Measurements from ENCODE around the gene CARD9.
"Not testable (repeated sequence)": the region's sequence is repeated elsewhere in the genome, so short reads cannot be mapped to it uniquely, and the experiment has no call there.

Gene CARD9

GRCh38 chr9:136407911-136408310 is 34.4 kb upstream of the CARD9 start:
- H3K79me2 ChIP-seq (ENCODE audit: insufficient read depth, low read depth) = peaks cover 49% of the 10 kb centered on the region
- H3K9ac ChIP-seq = no peak overlapping the region
- H3K4me2 ChIP-seq = no peak overlapping the region
- H3K27me3 ChIP-seq (ENCODE audit: insufficient read depth, low read depth) = no peaks in the 10 kb centered on the region
- H3K36me3 ChIP-seq (ENCODE audit: insufficient read depth) = no peaks in the 10 kb centered on the region
- peaks cover 67% of the 10 kb centered on the region for H3K4me1 ChIP-seq (ENCODE audit: low read depth, poor library complexity, severe bottlenecking)
- H2AFZ ChIP-seq (ENCODE audit: low read depth) = no peak overlapping the region
- TF ChIP-seq, protein P1, sequence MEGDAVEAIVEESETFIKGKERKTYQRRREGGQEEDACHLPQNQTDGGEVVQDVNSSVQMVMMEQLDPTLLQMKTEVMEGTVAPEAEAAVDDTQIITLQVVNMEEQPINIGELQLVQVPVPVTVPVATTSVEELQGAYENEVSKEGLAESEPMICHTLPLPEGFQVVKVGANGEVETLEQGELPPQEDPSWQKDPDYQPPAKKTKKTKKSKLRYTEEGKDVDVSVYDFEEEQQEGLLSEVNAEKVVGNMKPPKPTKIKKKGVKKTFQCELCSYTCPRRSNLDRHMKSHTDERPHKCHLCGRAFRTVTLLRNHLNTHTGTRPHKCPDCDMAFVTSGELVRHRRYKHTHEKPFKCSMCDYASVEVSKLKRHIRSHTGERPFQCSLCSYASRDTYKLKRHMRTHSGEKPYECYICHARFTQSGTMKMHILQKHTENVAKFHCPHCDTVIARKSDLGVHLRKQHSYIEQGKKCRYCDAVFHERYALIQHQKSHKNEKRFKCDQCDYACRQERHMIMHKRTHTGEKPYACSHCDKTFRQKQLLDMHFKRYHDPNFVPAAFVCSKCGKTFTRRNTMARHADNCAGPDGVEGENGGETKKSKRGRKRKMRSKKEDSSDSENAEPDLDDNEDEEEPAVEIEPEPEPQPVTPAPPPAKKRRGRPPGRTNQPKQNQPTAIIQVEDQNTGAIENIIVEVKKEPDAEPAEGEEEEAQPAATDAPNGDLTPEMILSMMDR (conservative IDR thresholded peaks at IDR 0.05; ENCODE audit: low read depth, low read length) = no peak
- H4K20me1 ChIP-seq (ENCODE audit: insufficient read depth) = peaks cover 4% of the 10 kb centered on the region; the same call in 1 of the 2 replicates
- no peak overlapping the region for H3K27ac ChIP-seq
- no peak overlapping the region for H3K4me3 ChIP-seq (IDR thresholded peaks at IDR 0.05; ENCODE audit: insufficient read depth, low read depth, low read length)

DNA sequence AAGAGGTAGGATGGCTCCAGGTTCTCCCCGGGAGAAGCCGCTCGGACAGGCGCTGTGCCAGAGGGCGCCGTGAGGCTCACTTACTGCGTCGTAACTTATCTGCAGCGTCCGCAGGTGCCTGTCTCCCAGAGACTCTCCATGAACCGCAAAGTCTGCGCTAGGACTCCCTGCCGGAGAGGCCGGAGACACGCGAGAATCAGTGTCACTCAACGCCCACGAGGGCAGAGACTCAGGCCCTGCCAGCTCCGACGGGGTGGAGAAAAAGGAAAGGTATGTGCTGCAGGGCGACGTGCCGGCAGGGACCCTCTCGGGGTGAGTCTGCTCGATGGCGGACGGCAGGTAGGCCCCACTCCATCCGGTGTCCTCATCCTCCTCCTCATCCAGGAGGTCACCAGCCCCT is 33.6 kb upstream of the CARD9 start:
- H3K9ac ChIP-seq; H3K4me3 ChIP-seq (IDR thresholded peaks at IDR 0.05; ENCODE audit: insufficient read depth, low read depth, low read length); H3K36me3 ChIP-seq (ENCODE audit: insufficient read depth); H2AFZ ChIP-seq (ENCODE audit: low read depth); H3K27me3 ChIP-seq (ENCODE audit: insufficient read depth, low read depth); H4K20me1 ChIP-seq (ENCODE audit: insufficient read depth): not testable (repeated sequence)
- Histone ChIP-seq H3K27ac (peak overlapping the region; percentile 49; the same call in 1 of the 2 replicates), H3K4me2 (peak overlapping the region; percentile 52; the same call in 1 of the 2 replicates), H3K4me1 (ENCODE audit: low read depth, poor library complexity, severe bottlenecking) (peaks cover 67% of the 10 kb centered on the region), H3K79me2 (ENCODE audit: insufficient read depth, low read depth) (peaks cover 41% of the 10 kb centered on the region)

DNA sequence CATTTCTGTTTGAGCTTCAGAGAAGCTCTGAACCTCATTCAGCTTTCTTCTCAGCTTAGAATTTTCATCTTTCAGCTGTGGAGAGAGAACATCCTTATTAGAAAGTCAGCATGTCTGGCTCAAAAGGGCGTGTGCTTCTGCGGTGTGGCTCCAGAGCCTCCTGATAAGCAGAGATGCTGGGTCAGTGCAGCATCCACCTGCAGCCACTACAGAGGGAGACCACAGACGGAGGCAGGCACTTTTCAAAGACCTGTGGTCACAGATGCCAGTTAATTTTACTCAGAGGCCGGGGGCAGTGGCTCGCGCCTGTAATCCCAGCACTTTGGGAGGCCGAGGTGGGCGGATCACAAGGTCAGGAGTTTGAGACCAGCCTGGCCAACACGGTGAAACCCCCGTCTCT is 32.4 kb upstream of the CARD9 start:
- H3K36me3 ChIP-seq (ENCODE audit: insufficient read depth); H4K20me1 ChIP-seq (ENCODE audit: insufficient read depth); H3K27me3 ChIP-seq (ENCODE audit: insufficient read depth, low read depth); H2AFZ ChIP-seq (ENCODE audit: low read depth); H3K9ac ChIP-seq; H3K4me3 ChIP-seq (IDR thresholded peaks at IDR 0.05; ENCODE audit: insufficient read depth, low read depth, low read length): not testable (repeated sequence)
- peaks cover 61% of the 10 kb centered on the region for H3K4me1 ChIP-seq (ENCODE audit: low read depth, poor library complexity, severe bottlenecking)
- peak overlapping the region; percentile 49 for H3K27ac ChIP-seq
- peaks cover 29% of the 10 kb centered on the region for H3K79me2 ChIP-seq (ENCODE audit: insufficient read depth, low read depth)
- H3K4me2 ChIP-seq = peak overlapping the region; percentile 55

DNA sequence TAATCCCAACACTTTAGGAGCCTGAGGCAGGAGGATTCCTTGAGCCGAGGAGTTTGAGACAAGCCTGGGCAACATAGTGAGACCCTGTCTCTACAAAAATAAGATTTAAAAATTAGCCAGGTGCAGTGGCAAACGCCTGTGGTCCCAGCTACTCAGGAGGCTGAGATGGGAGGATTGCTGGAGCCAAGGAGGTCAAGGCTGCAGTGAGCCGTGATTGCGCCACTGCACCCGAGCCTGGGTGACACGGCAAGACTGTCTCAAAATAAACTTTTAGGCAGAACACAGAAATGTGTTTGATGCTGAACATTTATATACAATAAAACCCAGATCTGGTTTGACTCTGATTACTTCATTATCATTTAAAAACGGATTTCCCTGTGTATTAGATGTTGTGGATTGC is 32.0 kb upstream of the CARD9 start:
- Histone ChIP-seq H3K27ac (peak overlapping the region; percentile 49), H3K4me1 (ENCODE audit: low read depth, poor library complexity, severe bottlenecking) (peaks cover 65% of the 10 kb centered on the region), H2AFZ (ENCODE audit: low read depth) (no peak overlapping the region), H3K9ac (no peak overlapping the region), H3K4me2 (peak overlapping the region; percentile 55), H4K20me1 (ENCODE audit: insufficient read depth) (no peaks in the 10 kb centered on the region), H3K36me3 (ENCODE audit: insufficient read depth) (no peaks in the 10 kb centered on the region), H3K27me3 (ENCODE audit: insufficient read depth, low read depth) (no peaks in the 10 kb centered on the region), H3K79me2 (ENCODE audit: insufficient read depth, low read depth) (peaks cover 25% of the 10 kb centered on the region), H3K4me3 (IDR thresholded peaks at IDR 0.05; ENCODE audit: insufficient read depth, low read depth, low read length) (no peak overlapping the region)
- TF ChIP-seq, protein P1 (conservative IDR thresholded peaks at IDR 0.05; ENCODE audit: low read depth, low read length) = no peak

DNA sequence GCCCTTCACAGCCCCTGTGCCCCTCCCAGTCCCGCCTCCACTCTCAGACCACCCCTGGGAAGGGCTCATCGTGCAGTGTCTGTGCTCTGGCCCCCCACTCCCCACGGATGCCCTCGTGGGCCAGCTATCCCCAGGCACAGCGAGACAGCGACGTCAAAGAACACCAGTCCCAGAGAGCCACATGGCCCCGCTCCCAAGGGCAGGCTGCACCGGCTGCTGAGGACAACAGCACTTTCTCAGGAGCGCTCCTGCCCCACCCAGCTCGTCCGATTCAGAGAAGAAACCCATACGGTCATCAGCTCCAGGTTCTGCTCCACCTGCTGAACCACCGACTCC is 31.3 kb upstream of the CARD9 start:
- Histone ChIP-seq H3K4me1 (ENCODE audit: low read depth, poor library complexity, severe bottlenecking) (peaks cover 69% of the 10 kb centered on the region), H3K27ac (peak overlapping the region; percentile 49), H3K4me2 (peak overlapping the region; percentile 55), H3K79me2 (ENCODE audit: insufficient read depth, low read depth) (peaks cover 23% of the 10 kb centered on the region), H3K27me3 (ENCODE audit: insufficient read depth, low read depth) (no peaks in the 10 kb centered on the region), H4K20me1 (ENCODE audit: insufficient read depth) (no peaks in the 10 kb centered on the region), H3K4me3 (IDR thresholded peaks at IDR 0.05; ENCODE audit: insufficient read depth, low read depth, low read length) (no peak overlapping the region), H2AFZ (ENCODE audit: low read depth) (no peak overlapping the region), H3K36me3 (ENCODE audit: insufficient read depth) (no peaks in the 10 kb centered on the region), H3K9ac (no peak overlapping the region)
- TF ChIP-seq, protein P1 (conservative IDR thresholded peaks at IDR 0.05; ENCODE audit: low read depth, low read length) = no peak

All from KMS-11 (cell line).